IMR-90 (cell line): ENCODE results near the gene FOXP1.

Experiments used
- CEBPB ChIP-seq: IDR thresholded peaks from 2 replicates; pipeline ENCODE4 v1.6.1; 2012; ENCODE audit warnings: low read depth, low read length, improper control_type of control experiment
- ELK1 ChIP-seq: fragments of 150-350 bp; IDR thresholded peaks from 2 replicates; pipeline ENCODE4 v1.6.1; 2016; ENCODE audit warnings: low read depth, mild to moderate bottlenecking, low read length, moderate library complexity, borderline replicate concordance
- FOS ChIP-seq: fragments of 150-350 bp; IDR thresholded peaks from 2 replicates; pipeline ENCODE4 v1.6.1; 2016; ENCODE audit warnings: low read depth, low read length
- MAFK ChIP-seq: IDR thresholded peaks from 2 replicates; pipeline ENCODE4 v1.6.1; 2012; ENCODE audit warnings: low read depth, low read length, improper control_type of control experiment
- NFE2L2 ChIP-seq: fragments of 150-350 bp; IDR thresholded peaks from 2 replicates; pipeline ENCODE4 v1.6.1; 2016; ENCODE audit warnings: low read depth, mild to moderate bottlenecking, low read length
- POLR2A ChIP-seq: IDR thresholded peaks from 2 replicates; pipeline ENCODE4 v1.6.1; 2012; ENCODE audit warnings: mild to moderate bottlenecking, low read depth, low read length
- RAD21 ChIP-seq: IDR thresholded peaks from 2 replicates; pipeline ENCODE4 v1.6.1; 2012; ENCODE audit warnings: low read length, improper control_type of control experiment
- RFX5 ChIP-seq: IDR thresholded peaks from 2 replicates; pipeline ENCODE4 v1.8.0; 2012; ENCODE audit warnings: low read depth, mild to moderate bottlenecking, low read length, moderate library complexity
- TF ChIP-seq, protein P1 (sequence below): fragments of 150-350 bp; IDR thresholded peaks from 2 replicates; pipeline ENCODE4 v1.6.1; 2017; ENCODE audit warnings: mild to moderate bottlenecking, antibody characterized with exemption, low read length, low read depth
- TF ChIP-seq, protein P2 (sequence below): conservative IDR thresholded peaks from 2 replicates; pipeline ENCODE4 v1.5.1; 2012; ENCODE audit warnings: mild to moderate bottlenecking, low read depth, low read length, improper control_type of control experiment

DNA sequence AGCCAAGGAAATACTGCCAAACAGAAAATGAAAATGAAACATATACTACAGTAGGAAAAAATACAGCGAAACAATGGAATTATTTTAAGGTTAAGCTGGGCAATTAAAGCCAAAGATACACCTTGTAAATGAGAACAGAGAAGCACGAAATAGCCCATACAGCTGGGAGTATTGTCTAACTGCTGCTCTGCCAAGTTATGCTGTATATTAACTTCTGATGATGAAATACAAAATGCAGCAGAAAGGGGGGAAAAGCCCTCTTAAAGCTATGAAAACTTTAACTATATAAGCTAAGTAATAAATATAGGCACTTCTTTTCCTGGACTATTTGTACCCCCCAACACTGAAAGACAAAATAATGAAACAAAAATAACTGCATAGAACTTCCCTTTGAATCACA is 449.0 kb downstream of the FOXP1 start:
- TF ChIP-seq, protein P1, sequence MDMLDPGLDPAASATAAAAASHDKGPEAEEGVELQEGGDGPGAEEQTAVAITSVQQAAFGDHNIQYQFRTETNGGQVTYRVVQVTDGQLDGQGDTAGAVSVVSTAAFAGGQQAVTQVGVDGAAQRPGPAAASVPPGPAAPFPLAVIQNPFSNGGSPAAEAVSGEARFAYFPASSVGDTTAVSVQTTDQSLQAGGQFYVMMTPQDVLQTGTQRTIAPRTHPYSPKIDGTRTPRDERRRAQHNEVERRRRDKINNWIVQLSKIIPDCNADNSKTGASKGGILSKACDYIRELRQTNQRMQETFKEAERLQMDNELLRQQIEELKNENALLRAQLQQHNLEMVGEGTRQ = no peak
- TF ChIP-seq, protein P2, sequence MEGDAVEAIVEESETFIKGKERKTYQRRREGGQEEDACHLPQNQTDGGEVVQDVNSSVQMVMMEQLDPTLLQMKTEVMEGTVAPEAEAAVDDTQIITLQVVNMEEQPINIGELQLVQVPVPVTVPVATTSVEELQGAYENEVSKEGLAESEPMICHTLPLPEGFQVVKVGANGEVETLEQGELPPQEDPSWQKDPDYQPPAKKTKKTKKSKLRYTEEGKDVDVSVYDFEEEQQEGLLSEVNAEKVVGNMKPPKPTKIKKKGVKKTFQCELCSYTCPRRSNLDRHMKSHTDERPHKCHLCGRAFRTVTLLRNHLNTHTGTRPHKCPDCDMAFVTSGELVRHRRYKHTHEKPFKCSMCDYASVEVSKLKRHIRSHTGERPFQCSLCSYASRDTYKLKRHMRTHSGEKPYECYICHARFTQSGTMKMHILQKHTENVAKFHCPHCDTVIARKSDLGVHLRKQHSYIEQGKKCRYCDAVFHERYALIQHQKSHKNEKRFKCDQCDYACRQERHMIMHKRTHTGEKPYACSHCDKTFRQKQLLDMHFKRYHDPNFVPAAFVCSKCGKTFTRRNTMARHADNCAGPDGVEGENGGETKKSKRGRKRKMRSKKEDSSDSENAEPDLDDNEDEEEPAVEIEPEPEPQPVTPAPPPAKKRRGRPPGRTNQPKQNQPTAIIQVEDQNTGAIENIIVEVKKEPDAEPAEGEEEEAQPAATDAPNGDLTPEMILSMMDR = no peak
- TF ChIP-seq RFX5 = no peak
- no peak for TF ChIP-seq POLR2A
- no peak for TF ChIP-seq RAD21
- TF ChIP-seq CEBPB = no peak
- no peak for TF ChIP-seq FOS
- no peak for TF ChIP-seq NFE2L2
- no peak for TF ChIP-seq MAFK
- TF ChIP-seq ELK1 = no peak
